Cardiac septum (tissue), 1 donor: ENCODE measurements around the gene STYXL1. TPM values are rescaled to one million over a fixed set of nuclear protein-coding genes. Genes with fewer than 3 reads are reported as not detected.
A peak's percentile ranks its signal among the peaks of the same experiment; 100 is the strongest.
"Not testable (repeated sequence)": the region's sequence is repeated elsewhere in the genome, so short reads cannot be mapped to it uniquely, and the experiment has no call there.

Source experiments
- DNase-seq: peaks from one replicate; pipeline ENCODE4 v3.0.0-alpha.2; 2020; ENCODE audit warnings: low spot score
- intact Hi-C: fragments of 100-400 bp; cut with DNase I; formaldehyde crosslinking; loops from one replicate; pipeline ENCODE4 v1.14.0; 2022
- total RNA-seq: library from RNA; stranded (reverse); fragmentation: NEBNext Ultra II Directional; extraction: Animal tissue kit (Norgen Biotek cat#: 25700); gene quantifications from one replicate; pipeline ENCODE4 v1.2.1, GENCODE V29; 2021
- donor health status: DM: no; HTN: no; CAD: no.

The STYXL1 gene
- total RNA-seq, 1 donor from 2014 or later, result 16.1 TPM

DNA sequence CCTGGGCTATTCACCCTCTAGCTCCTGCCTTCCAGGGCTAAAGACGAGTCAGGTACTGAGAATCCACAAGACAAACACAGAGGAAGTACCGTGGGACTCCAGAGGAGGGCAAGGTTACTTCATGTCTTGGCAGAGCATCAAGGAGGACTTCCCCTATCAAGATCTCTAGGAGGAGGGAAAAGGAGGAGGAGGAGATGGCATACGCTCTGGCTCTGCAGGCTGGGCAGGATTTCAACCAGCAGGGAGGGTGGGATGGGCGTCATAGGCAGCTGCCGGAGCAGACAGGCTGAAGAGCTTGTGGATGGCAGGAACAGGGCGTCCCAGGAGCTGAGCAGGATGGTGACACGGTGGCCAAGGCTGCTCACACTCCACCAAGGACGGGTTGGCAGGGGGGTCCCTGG lies 21.4 kb upstream of the STYXL1 start:
- intact Hi-C loops, result no loop called here
- no peak for DNase-seq

DNA sequence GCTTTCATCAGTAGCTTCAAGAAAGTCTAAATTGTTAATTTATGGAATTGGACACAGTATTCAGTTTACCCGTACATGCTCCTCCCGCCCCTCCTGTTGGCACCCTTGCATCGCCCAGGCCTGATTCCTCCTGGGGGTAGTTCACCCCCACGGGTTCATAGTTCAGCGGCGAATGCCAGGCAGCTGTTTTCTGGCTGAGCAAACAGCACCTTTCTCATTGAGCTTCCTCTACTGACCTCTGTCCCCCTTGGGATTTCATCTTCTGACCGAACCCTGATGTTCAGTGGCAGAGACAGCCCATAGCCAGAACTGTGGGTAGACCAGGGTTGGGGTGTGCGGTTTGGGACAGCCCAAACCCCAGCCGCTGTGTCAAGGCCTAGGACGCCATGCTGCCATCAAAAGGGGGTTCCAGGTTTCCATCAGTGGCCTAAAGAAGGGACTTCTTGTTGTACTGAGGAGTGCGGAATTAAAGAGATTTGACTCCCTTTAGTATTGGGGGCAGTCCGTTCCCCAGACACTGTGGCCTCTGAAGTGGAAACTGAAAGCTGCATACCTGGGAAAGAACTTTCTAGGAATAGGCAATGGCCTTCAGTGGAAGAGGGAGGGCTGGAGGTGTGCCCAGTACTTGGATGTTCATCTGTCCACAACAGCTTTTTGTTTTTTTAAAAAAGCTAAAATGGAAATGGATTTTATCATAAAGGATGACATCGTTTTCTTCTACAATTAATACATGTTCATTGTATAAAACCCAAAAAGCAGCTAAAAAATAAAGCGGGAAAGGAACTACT lies 19.1 kb upstream of the STYXL1 start:
- DNase-seq, result no peak
- intact Hi-C loops, result no loop called here

DNA sequence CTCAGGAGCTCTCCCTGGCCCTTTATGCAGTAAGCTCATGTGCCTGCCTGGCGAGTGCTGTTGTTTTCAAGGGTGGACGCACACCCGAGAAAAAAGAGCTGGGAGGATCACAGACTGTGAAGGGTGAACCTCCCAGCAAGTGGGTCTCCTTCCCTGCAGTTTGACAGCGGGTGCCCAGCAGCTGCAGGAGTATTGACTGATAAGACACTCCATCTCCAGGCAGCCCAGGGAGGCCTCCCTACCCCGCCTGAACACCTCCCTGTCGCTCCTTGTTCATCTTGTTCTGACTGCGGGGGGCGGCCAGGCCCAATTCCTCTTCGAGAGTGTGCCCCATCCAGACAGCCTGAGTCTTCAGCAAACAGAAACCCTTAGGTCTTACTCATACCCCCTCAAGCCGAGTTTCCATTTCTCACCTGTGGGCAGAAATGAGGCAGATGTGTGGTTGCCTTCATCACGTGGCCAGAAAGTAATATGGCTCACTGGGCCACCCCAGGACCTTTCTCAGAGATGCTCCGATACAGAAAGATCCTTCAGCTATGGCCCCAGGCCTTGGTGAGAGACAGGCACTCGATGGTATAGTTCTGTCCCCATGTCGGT lies 17.3 kb upstream of the STYXL1 start:
- intact Hi-C loops, result no loop called here
- no peak for DNase-seq

- no peak for DNase-seq
- intact Hi-C loops, result no loop called here
Observed at GRCh38 chr7:76064208-76064970, 16.6 kb upstream of the STYXL1 start.

DNA sequence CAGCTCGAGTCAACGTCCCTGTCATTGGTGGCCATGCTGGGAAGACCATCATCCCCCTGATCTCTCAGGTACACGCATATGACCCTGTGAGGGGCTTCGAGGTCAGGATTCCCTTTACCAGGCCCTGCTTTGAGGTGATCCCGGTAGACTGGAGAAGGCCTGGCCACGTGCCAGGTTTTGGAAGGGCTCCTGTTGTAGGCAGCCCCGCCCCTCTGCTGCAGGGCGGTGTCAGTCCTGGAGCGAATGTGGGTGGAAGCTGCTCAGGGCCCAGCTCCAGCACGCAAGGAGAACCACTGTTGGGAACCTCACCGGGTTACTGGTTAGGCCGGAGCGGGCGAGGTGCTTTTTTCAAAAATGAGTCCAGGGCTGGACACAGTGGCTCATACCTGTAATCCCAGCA lies 15.7 kb upstream of the STYXL1 start:
- DNase-seq, result no peak
- intact Hi-C loops, result no loop called here

DNA sequence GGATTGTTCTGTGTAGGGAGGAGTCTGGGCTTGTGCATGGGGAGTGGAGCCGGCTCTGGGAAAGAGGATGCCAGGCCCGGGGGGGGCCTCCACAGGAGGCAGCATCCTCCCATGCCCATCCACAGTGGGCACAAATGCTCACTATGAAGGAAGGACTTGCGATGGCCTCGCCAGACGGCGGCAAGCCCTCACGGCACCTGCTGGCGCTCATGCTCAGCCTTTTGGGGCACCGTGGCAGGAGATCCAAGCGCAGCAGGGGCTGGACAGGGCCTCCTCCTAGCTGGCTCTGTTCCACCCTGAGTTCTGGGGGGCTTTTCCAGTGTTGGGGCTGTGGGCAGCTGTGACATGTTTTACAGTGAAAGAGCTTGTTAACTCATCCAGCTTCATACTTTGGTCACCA lies 15.3 kb upstream of the STYXL1 start:
- DNase-seq, result no peak
- intact Hi-C loops, result no loop called here

GRCh38 chr7:76062254-76062653 lies 14.5 kb upstream of the STYXL1 start:
- intact Hi-C loops, result no loop called here
- DNase-seq, result no peak

DNA sequence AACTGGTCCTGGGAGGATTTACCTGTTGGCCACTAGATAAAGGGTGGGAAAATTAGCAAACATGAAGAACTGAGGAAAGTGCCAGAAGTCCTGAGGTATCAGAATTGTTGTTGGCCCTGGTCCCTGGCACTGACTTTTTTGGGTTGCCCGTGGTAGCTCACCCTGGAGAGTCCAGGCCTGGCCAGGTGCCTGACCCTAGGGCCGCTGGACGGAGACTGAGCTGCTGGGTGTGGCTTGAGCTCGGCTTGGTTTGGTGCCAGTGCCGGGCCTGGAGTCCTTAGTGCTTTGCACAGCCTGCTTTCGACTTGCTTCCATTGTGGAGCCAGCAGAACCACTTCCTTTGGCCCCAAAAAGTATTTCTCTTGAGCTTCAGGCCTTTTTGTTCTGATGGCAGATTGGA lies 13.0 kb upstream of the STYXL1 start:
- intact Hi-C loops, result no loop called here
- DNase-seq, result peak; percentile 86

DNA sequence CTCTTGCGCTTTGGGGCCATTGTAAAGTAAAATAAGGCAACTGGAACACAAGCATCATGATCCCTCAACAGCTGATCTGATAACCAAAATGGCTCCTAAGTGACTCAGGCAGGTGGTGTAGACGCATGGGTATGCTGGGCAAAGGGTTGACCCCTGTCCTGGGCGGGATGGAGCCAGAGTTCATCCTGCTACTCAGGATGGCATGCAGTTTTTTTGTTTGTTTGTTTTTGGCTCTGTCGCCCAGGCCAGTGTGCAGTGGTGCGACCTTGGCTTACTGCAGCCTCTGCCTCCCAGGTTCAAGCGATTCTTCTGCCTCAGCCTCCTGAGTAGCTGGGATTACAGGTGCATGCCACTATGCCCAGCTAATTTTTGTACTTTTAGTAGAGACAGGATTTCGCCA lies 10.9 kb upstream of the STYXL1 start:
- DNase-seq, intact Hi-C loops: not testable (repeated sequence)

DNA sequence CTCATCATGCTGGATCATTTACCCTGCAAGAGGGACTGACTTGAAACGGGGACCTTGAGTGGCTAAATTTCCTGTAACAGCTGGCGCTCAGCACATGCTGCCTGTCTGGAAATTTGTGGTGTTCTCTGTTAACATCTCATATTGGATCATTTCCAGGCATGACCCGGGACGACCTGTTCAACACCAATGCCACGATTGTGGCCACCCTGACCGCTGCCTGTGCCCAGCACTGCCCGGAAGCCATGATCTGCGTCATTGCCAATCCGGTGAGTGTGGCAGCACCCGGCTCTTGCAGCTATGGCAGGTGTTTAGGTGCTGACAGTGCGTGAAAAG lies 10.0 kb upstream of the STYXL1 start:
- DNase-seq, result no peak
- intact Hi-C loops, result no loop called here

GRCh38 chr7:76057103-76057812 lies 9.5 kb upstream of the STYXL1 start:
- intact Hi-C loops, result no loop called here
- no peak for DNase-seq

DNA sequence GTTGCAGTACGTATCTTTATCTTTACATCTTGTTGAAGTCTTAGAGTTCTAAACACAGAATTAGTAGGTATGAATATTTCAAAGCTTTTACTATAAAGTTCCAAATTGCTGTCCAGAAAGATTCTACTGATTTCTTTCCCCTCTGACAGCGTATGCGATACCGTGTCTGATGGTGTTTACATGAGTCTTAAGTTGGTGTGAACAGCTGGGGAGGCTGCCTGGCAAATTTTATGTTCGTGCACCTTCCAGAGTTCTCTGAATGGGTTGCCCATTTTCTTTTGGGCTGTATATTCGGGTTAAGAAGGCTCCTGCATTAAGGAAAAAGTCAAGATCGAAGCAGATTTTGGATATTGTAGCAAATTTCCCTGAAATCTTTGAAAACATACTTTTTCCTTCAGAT lies 8.4 kb upstream of the STYXL1 start:
- intact Hi-C loops, result no loop called here
- DNase-seq, result no peak

DNA sequence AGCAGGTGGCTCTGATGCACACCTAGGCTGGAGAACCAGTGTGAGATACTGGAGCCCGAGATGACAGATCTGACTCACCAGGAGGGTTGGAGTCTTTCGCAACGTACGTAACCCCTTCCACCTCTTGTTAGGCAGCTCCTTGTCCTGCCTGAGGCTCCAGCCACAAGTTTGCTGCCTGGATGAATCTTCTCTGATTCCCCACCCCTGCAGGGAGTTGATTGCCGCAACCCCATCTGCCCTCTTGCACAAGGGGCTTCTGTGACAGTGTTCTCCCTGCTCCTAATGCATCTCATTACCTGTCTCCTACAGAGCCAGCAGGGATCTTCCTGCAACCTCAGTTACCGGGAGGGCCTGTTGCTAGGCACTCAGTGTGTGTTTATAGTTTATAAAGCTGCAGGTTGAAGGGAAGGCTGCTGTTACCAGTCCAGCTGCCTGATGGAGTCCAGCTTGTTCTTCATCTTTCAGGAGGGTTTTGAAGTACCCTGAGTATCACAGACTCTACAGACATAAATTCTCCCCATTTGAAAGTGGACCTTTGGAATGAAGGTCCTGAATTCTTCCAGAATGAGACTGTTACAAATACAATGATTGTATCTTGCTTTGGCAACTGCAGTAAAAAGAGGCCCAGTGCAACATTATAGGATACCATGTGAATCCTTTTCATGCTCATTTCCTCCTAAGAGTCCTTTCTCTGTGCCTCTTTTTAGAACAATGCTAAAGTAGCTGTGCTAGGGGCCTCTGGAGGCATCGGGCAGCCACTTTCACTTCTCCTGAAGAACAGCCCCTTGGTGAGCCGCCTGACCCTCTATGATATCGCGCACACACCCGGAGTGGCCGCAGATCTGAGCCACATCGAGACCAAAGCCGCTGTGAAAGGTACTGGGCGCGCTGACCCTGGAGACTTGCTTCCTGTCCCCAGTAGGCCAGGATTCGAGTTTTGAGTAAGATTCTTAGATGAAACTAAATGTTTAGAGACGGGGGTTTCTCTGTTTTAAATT lies 6.6 kb upstream of the STYXL1 start:
- no peak for DNase-seq
- intact Hi-C loops, result no loop called here

DNA sequence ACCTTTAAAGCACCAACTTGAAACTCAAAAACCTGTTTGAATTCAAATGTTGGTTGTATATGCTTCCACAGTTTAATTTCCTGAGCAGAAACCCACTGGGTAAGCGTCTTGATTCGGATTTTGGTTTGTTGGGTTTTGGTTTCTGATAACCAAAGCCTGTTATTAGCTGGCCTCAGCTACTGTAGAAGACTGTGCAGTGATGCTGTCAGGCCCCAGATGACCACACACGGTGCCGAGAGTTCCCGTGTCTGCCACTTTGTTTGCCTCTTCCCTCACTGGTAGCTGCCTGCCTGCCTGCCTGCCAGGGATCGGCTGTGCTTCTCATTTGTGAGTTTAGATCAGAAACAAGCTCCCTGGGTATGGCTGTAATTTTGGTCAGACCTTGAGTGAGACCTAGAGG lies 5.7 kb upstream of the STYXL1 start:
- intact Hi-C loops, result no loop called here

GRCh38 chr7:76052681-76053080 lies 4.9 kb upstream of the STYXL1 start:
- intact Hi-C loops, DNase-seq: not testable (repeated sequence)

More for the DNA sequence above, 5.7 kb upstream of the STYXL1 start:
- DNase-seq, result no peak

DNA sequence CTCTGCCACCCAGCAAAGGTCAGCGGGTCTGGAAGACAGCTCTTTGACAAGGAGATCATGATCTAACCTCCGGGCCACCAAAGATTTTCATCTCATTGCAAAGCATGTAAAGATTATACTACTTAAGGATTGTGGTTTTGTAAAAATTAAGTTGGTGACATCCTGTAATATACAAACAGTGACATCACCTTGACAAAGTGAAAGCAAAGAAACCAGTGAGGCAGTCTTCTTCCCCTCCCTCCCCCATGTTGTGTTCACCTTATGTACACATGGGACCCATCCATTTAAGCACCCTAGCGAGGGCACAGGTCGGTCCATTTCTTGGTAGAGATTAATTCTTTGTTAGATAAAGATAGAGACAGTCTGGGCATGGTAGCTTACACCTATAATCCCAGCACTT lies 4.0 kb upstream of the STYXL1 start:
- intact Hi-C loops, result no loop called here
- no peak for DNase-seq

- no peak for DNase-seq
- intact Hi-C loops, result no loop called here
Observed at GRCh38 chr7:76050545-76050944, 2.7 kb upstream of the STYXL1 start.

GRCh38 chr7:76049295-76049694 lies 1.5 kb upstream of the STYXL1 start:
- intact Hi-C loops, result no loop called here
- no peak for DNase-seq

DNA sequence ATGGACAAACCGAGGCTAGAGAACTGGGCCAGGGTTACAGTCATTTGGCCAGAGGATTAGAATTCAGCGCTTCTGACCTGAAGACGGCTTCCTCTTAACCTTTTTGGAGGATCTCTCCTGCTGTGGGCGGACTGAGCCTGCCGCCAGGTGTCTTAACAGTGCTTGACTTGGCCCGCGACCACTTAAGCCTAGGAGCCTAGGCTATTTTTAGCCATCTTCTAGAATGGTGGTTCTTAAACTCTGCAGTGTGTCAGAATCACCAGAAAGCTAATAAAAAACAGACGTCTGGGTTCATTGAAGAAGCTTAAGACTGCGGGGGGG lies 828 bp upstream of the STYXL1 start:
- intact Hi-C loops, result no loop called here

More for the DNA sequence above, 828 bp upstream of the STYXL1 start:
- no peak for DNase-seq
